Naive thymus-derived CD4-positive, alpha-beta T cell (primary cell): ENCODE data around the gene SCGB3A1. TPM values are rescaled to one million over a fixed set of nuclear protein-coding genes. Genes with fewer than 3 reads are reported as not detected.

ENCODE experiments used
- ATAC-seq: fragments of 150-1000 bp; cut with Tn5 transposase; 2 replicates; pipeline ENCODE4 v1.10.0; 2021; ENCODE audit warnings: mild to moderate bottlenecking, moderate library complexity
- CTCF ChIA-PET: fragments of 350-600 bp; sonication (Branson Sonifier 250); formaldehyde crosslinking; loops from one replicate; lab custom pipeline; 2021; ENCODE audit warnings: antibody characterized with exemption; lab: Charles Lee
- POLR2A ChIA-PET: fragments of 350-600 bp; sonication (Branson Sonifier 250); formaldehyde crosslinking; loops from one replicate; lab custom pipeline; 2021; ENCODE audit warnings: antibody characterized with exemption, inconsistent platforms; lab: Charles Lee
- DNase-seq, 9 donors: peaks; one replicate each; pipeline versions ENCODE4 v3.0.0 to v3.0.0-alpha.2; 2020 to 2022; ENCODE audit warnings: mixed read lengths in 1 of 9
- H3K27ac ChIP-seq: one replicate; pipeline ENCODE4 v1.7.0; 2013; ENCODE audit warnings: mild to moderate bottlenecking, low read depth, low read length, moderate library complexity
- H3K27me3 ChIP-seq, 2 donors: one replicate each; pipeline ENCODE4 v1.7.0; 2013; ENCODE audit warnings: low read length in 2 of 2, mild to moderate bottlenecking in 2 of 2, moderate library complexity in 2 of 2; ENCODE audit not compliant: control insufficient read depth in 2 of 2, insufficient read depth in 2 of 2
- H3K36me3 ChIP-seq, 3 experiments: 1 replicate in 2 of 3; 2 replicates in 1 of 3; pipeline ENCODE4 v1.7.0; 2013; ENCODE audit warnings: low read length in 3 of 3, mild to moderate bottlenecking in 3 of 3, moderate library complexity in 1 of 3; ENCODE audit not compliant: insufficient read depth in 3 of 3, control insufficient read depth in 2 of 3
- H3K4me1 ChIP-seq, 2 donors: one replicate each; pipeline ENCODE4 v1.7.0; 2013; ENCODE audit warnings: low read length in 2 of 2, mild to moderate bottlenecking in 2 of 2, moderate library complexity in 1 of 2; ENCODE audit not compliant: control insufficient read depth in 2 of 2, insufficient read depth in 2 of 2
- H3K4me3 ChIP-seq: 2 replicates; pipeline ENCODE4 v1.7.0; 2013; ENCODE audit warnings: mild to moderate bottlenecking, low read length
- H3K9me3 ChIP-seq, 3 experiments: 1 replicate in 2 of 3; 2 replicates in 1 of 3; pipeline ENCODE4 v1.7.0; 2013; ENCODE audit warnings: low read length in 3 of 3; ENCODE audit not compliant: control insufficient read depth in 2 of 3
- H3K27ac Mint-ChIP-seq, 9 donors: one replicate each; pipeline ENCODE4 v1.8.0; 2020 to 2022; ENCODE audit warnings: mixed read lengths in 9 of 9, mild to moderate bottlenecking in 8 of 9, moderate library complexity in 5 of 9, inconsistent platforms in 2 of 9
- H3K27me3 Mint-ChIP-seq, 5 donors: one replicate each; pipeline ENCODE4 v1.8.0; 2021 to 2022; ENCODE audit warnings: mixed read lengths in 5 of 5, mild to moderate bottlenecking in 1 of 5
- H3K36me3 Mint-ChIP-seq, 5 donors: one replicate each; pipeline ENCODE4 v1.8.0; 2020 to 2022; ENCODE audit warnings: mixed read lengths in 5 of 5, mild to moderate bottlenecking in 3 of 5, inconsistent platforms in 1 of 5
- H3K4me1 Mint-ChIP-seq, 7 donors: one replicate each; pipeline ENCODE4 v1.8.0; 2020 to 2022; ENCODE audit warnings: mixed read lengths in 7 of 7, mild to moderate bottlenecking in 3 of 7, inconsistent platforms in 1 of 7
- H3K4me3 Mint-ChIP-seq, 10 donors: one replicate each; pipeline ENCODE4 v1.8.0; 2020 to 2022; ENCODE audit warnings: mild to moderate bottlenecking in 10 of 10, mixed read lengths in 10 of 10, moderate library complexity in 6 of 10, inconsistent platforms in 2 of 10
- H3K9me3 Mint-ChIP-seq, 11 donors: one replicate each; pipeline ENCODE4 v1.8.0; 2020 to 2022; ENCODE audit warnings: mixed read lengths in 11 of 11, mild to moderate bottlenecking in 4 of 11, inconsistent platforms in 1 of 11, moderate library complexity in 1 of 11
- intact Hi-C, 2 donors: fragments of 100-400 bp; cut with micrococcal nuclease; formaldehyde crosslinking; loops; one replicate each; pipeline ENCODE4 v1.15.1; 2023
- polyA plus RNA-seq, 2 donors: library from polyadenylated mRNA; unstranded; fragments of 300-500 nt; fragmentation: Illumina TruSeq; gene quantifications; one replicate each; pipeline ENCODE4 v1.2.3, GENCODE V29; 2021
- total RNA-seq, 6 experiments: library from RNA in 5 of 6; stranded (reverse) in 5 of 6; gene quantifications; 1 replicate in 5 of 6; 2 replicates in 1 of 6; pipeline ENCODE4 v1.2.3 and lab custom pipeline; 2021 to 2026

The SCGB3A1 gene
- total and polyA plus RNA-seq, 7 experiments from 2014 or later = 24.3 TPM; not detected in 6

GRCh38 chr5:180589771-180590542, 1.3 kb downstream of the SCGB3A1 start:
- DNase-seq (no peak), ATAC-seq (no peak)
- peak overlapping the region in 7 of 10 donors; percentile 12 to 81 (median 50) for H3K4me3 Mint-ChIP-seq
- intact Hi-C loops = no loop called here
- Histone ChIP-seq H3K9me3 (no peaks in the 10 kb centered on the region), H3K36me3 (no peaks in the 10 kb centered on the region), H3K27me3 (no peaks in the 10 kb centered on the region), H3K4me1 (no peaks in the 10 kb centered on the region), H3K27ac (no peak overlapping the region), H3K4me3 (no peak overlapping the region)
- CTCF ChIA-PET = no interaction called here
- H3K4me1 Mint-ChIP-seq = peaks cover 0 to 16% (median 7%) of the 10 kb centered on the region in 7 donors
- POLR2A ChIA-PET = no interaction called here
- peaks cover 0 to 4% (median 0%) of the 10 kb centered on the region in 11 donors for H3K9me3 Mint-ChIP-seq
- no peak overlapping the region for H3K27ac Mint-ChIP-seq
- peaks cover 11 to 45% (median 32%) of the 10 kb centered on the region in 5 donors for H3K27me3 Mint-ChIP-seq
- H3K36me3 Mint-ChIP-seq = peaks cover 0 to 4% (median 0%) of the 10 kb centered on the region in 5 donors

DNA sequence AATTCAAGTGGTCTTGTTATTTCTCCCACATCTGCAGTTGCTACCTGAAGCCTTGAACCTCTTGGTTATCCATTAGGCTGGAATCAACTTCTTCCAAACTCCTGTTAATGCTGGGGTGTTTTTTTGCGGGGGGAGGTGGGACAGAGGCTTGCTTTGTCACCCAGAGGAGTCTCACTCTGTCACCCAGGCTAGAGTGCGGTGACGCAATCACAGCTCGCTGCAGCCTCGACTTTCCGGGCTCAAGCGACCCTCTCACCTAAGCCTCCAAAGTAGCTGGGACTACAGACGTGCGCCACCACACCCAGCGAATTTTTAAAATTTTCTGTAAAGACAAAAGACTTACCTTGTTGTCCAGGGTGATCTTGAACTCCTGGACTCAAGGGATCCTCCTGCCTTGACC, 4.4 kb downstream of the SCGB3A1 start:
- Mint-ChIP-seq H3K27me3 (peaks cover 0 to 31% (median 21%) of the 10 kb centered on the region in 5 donors), H3K4me3 (no peak overlapping the region), H3K36me3 (no peaks in the 10 kb centered on the region), H3K27ac (no peak overlapping the region), H3K4me1 (peaks cover 0 to 5% (median 4%) of the 10 kb centered on the region in 7 donors), H3K9me3 (peaks cover 0 to 18% (median 4%) of the 10 kb centered on the region in 11 donors)
- no peak for ATAC-seq
- Histone ChIP-seq H3K27ac (no peak overlapping the region), H3K36me3 (no peaks in the 10 kb centered on the region), H3K4me1 (no peaks in the 10 kb centered on the region), H3K9me3 (no peaks in the 10 kb centered on the region), H3K27me3 (no peaks in the 10 kb centered on the region), H3K4me3 (no peak overlapping the region)
- CTCF ChIA-PET = no interaction called here
- intact Hi-C loops = no loop called here
- POLR2A ChIA-PET = no interaction called here
- DNase-seq = no peak

DNA sequence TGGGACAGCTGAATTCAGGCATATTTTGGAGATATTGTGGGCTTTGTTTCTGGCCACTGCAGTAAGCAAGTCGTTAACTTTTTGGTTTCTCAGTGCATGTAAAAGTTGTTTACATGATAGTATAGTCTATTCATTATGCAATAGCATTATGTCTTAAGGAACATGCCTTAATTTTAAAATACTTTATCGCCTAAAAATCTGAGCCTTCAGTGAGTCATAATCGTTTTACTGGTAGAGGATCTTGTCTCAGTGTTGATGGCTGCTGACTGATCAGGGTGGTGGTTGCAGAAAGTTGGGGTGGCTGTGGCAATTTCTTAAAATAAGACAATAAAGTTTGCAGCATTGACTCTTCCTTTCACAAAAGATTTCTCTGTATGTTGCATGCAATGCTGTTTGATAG, 5.1 kb downstream of the SCGB3A1 start:
- POLR2A ChIA-PET = no interaction called here
- H3K9me3 Mint-ChIP-seq = peaks cover 0 to 18% (median 4%) of the 10 kb centered on the region in 11 donors
- ATAC-seq (no peak), DNase-seq (no peak)
- H3K4me1 Mint-ChIP-seq = peaks cover 0 to 5% (median 4%) of the 10 kb centered on the region in 7 donors
- H3K36me3 Mint-ChIP-seq = no peaks in the 10 kb centered on the region
- H3K4me3 ChIP-seq = no peak overlapping the region
- H3K27ac ChIP-seq = no peak overlapping the region
- intact Hi-C loops = no loop called here
- no peaks in the 10 kb centered on the region for H3K4me1 ChIP-seq
- H3K36me3 ChIP-seq = no peaks in the 10 kb centered on the region
- CTCF ChIA-PET = no interaction called here
- H3K27me3 Mint-ChIP-seq = peaks cover 0 to 31% (median 20%) of the 10 kb centered on the region in 5 donors
- no peak overlapping the region for H3K27ac Mint-ChIP-seq
- H3K4me3 Mint-ChIP-seq = no peak overlapping the region
- H3K27me3 ChIP-seq = no peaks in the 10 kb centered on the region
- no peaks in the 10 kb centered on the region for H3K9me3 ChIP-seq

- ATAC-seq (no peak), DNase-seq (no peak)
- ChIA-PET CTCF (no interaction called here), POLR2A (no interaction called here)
- Mint-ChIP-seq H3K27ac (no peak overlapping the region), H3K4me3 (no peak overlapping the region), H3K9me3 (peaks cover 0 to 18% (median 4%) of the 10 kb centered on the region in 11 donors), H3K36me3 (no peaks in the 10 kb centered on the region), H3K27me3 (peaks cover 0 to 18% (median 8%) of the 10 kb centered on the region in 5 donors), H3K4me1 (peaks cover 0 to 4% (median 0%) of the 10 kb centered on the region in 7 donors)
- no peaks in the 10 kb centered on the region for H3K9me3 ChIP-seq
- H3K27ac ChIP-seq = no peak overlapping the region
- H3K4me1 ChIP-seq = no peaks in the 10 kb centered on the region
- H3K4me3 ChIP-seq = no peak overlapping the region
- H3K36me3 ChIP-seq = no peaks in the 10 kb centered on the region
- intact Hi-C loops = no loop called here
- no peaks in the 10 kb centered on the region for H3K27me3 ChIP-seq
Measured at GRCh38 chr5:180583738-180584137, 7.6 kb downstream of the SCGB3A1 start.

DNA sequence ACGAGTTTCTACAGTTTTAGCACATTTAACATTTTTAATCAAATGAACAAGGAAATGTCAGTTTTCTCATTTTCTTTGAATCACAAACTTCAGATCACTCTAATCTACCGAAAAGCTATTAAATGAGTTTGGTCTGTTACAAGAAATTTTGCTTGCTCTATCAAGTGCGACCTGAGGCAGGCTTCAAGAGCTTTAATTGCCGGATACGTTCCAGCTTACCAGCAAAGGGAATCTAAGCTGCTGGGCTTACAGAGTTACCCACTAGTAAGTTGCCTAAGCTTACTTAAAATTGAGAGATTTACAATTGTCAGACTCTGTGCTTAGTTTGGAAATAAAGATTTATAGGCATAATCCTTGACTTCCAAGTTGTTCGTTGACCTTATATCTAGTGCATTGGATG, 10.6 kb downstream of the SCGB3A1 start:
- Histone ChIP-seq H3K9me3 (no peaks in the 10 kb centered on the region), H3K27me3 (no peaks in the 10 kb centered on the region), H3K36me3 (peaks cover 0 to 7% (median 0%) of the 10 kb centered on the region in 3 experiments), H3K4me1 (no peaks in the 10 kb centered on the region), H3K4me3 (no peak overlapping the region), H3K27ac (no peak overlapping the region)
- ATAC-seq (no peak), DNase-seq (no peak)
- intact Hi-C loops = no loop called here
- peaks cover 0 to 8% (median 0%) of the 10 kb centered on the region in 5 donors for H3K27me3 Mint-ChIP-seq
- H3K9me3 Mint-ChIP-seq = peaks cover 0 to 14% (median 3%) of the 10 kb centered on the region in 11 donors
- CTCF ChIA-PET = interaction anchor here (0.7 kb wide), 1 partner anchor 139 kb away, joined by 3 read pairs; no protein-coding TSS in a partner anchor
- H3K36me3 Mint-ChIP-seq = peaks cover 6 to 22% (median 11%) of the 10 kb centered on the region in 5 donors
- POLR2A ChIA-PET = no interaction called here
- H3K4me1 Mint-ChIP-seq = peaks cover 0 to 15% (median 0%) of the 10 kb centered on the region in 7 donors
- H3K4me3 Mint-ChIP-seq = no peak overlapping the region
- no peak overlapping the region for H3K27ac Mint-ChIP-seq

GRCh38 chr5:180575571-180575970, 15.7 kb downstream of the SCGB3A1 start:
- CTCF ChIA-PET = interaction anchor here (0.7 to 1.2 kb wide), 2 partner anchors 37 to 144 kb away, joined by 3 read pairs; no protein-coding TSS in a partner anchor
- H3K4me3 ChIP-seq = no peak overlapping the region
- H3K27me3 Mint-ChIP-seq = no peaks in the 10 kb centered on the region
- no peaks in the 10 kb centered on the region for H3K4me1 ChIP-seq
- POLR2A ChIA-PET = no interaction called here
- H3K4me1 Mint-ChIP-seq = peaks cover 0 to 22% (median 0%) of the 10 kb centered on the region in 7 donors
- H3K36me3 ChIP-seq = peaks cover 0 to 48% (median 0%) of the 10 kb centered on the region in 3 experiments
- H3K9me3 Mint-ChIP-seq = no peaks in the 10 kb centered on the region
- no peak overlapping the region for H3K27ac Mint-ChIP-seq
- intact Hi-C loops = no loop called here
- no peak for DNase-seq
- no peak for ATAC-seq
- peaks cover 6 to 62% (median 35%) of the 10 kb centered on the region in 5 donors for H3K36me3 Mint-ChIP-seq
- H3K4me3 Mint-ChIP-seq = peak overlapping the region in 1 of 10 donors; percentile 33
- no peaks in the 10 kb centered on the region for H3K27me3 ChIP-seq
- H3K27ac ChIP-seq = no peak overlapping the region
- H3K9me3 ChIP-seq = no peaks in the 10 kb centered on the region
